Measurements from ENCODE around the gene PROC.

DNA sequence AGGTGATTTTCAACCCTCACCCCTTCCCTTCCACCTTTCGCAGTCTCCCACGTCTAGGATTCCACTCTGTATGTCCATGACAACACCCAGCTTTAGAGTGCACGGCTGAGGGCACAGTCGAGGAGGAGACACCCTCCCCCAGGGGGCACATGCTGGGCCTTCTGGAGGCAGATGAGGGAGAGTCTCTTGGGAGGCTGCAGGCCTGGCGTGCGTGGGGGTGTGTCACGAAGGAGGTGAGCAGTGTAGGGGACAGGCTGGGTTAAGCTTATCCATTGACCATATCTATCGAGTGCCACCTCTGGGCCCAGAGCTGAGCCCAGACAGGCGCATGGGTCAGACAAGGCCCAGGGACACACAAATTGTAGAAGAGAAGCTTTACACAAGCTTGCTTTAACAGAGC, 18.8 kb downstream of the PROC start:
- TF ChIP-seq YY1 (IDR thresholded peaks at IDR 0.05; ENCODE audit: low read depth, low read length), result no peak
- no peak for TF ChIP-seq TEAD4 (IDR thresholded peaks at IDR 0.05; ENCODE audit: low read depth, low read length)
- TF ChIP-seq, protein P1, sequence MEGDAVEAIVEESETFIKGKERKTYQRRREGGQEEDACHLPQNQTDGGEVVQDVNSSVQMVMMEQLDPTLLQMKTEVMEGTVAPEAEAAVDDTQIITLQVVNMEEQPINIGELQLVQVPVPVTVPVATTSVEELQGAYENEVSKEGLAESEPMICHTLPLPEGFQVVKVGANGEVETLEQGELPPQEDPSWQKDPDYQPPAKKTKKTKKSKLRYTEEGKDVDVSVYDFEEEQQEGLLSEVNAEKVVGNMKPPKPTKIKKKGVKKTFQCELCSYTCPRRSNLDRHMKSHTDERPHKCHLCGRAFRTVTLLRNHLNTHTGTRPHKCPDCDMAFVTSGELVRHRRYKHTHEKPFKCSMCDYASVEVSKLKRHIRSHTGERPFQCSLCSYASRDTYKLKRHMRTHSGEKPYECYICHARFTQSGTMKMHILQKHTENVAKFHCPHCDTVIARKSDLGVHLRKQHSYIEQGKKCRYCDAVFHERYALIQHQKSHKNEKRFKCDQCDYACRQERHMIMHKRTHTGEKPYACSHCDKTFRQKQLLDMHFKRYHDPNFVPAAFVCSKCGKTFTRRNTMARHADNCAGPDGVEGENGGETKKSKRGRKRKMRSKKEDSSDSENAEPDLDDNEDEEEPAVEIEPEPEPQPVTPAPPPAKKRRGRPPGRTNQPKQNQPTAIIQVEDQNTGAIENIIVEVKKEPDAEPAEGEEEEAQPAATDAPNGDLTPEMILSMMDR (IDR thresholded peaks at IDR 0.05; ENCODE audit: control extremely low read depth in 1 of 3, insufficient read depth in 1 of 3, low read depth in 1 of 3, low read length in 3 of 3), result no peak
- TF ChIP-seq PHF8 (conservative IDR thresholded peaks at IDR 0.05; ENCODE audit: low read depth, low read length), result no peak
- TF ChIP-seq CREB1 (IDR thresholded peaks at IDR 0.05), result no peak
- no peak for TF ChIP-seq JUND (IDR thresholded peaks at IDR 0.05; ENCODE audit: low read length)
- no peak for TF ChIP-seq BRCA1 (IDR thresholded peaks at IDR 0.05; ENCODE audit: low read depth, low read length)
- TF ChIP-seq, protein P2, sequence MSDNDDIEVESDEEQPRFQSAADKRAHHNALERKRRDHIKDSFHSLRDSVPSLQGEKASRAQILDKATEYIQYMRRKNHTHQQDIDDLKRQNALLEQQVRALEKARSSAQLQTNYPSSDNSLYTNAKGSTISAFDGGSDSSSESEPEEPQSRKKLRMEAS (IDR thresholded peaks at IDR 0.05), result no peak
- TF ChIP-seq ZNF274 (IDR thresholded peaks at IDR 0.05; ENCODE audit: borderline replicate concordance, extremely low read depth, low read length), result no peak
- no peak for TF ChIP-seq BACH1 (IDR thresholded peaks at IDR 0.05; ENCODE audit: low read length)
